Mucosa of gallbladder (tissue), 1 donor: Measurements from ENCODE around the gene PHOSPHO1. TPM values are rescaled to one million over a fixed set of nuclear protein-coding genes. Genes with fewer than 3 reads are reported as not detected.

Source experiments
- DNase-seq: peaks from one replicate; pipeline ENCODE4 v3.0.0-alpha.2; 2020; ENCODE audit warnings: low spot score
- total RNA-seq: library from RNA; stranded (reverse); gene quantifications from one replicate; pipeline ENCODE4 v1.2.1, GENCODE V29; 2021
- donor health status: DM: no; HTN: no; CAD: no.

PHOSPHO1 gene
- total RNA-seq, 1 donor from 2014 or later = 0.23 TPM

DNA sequence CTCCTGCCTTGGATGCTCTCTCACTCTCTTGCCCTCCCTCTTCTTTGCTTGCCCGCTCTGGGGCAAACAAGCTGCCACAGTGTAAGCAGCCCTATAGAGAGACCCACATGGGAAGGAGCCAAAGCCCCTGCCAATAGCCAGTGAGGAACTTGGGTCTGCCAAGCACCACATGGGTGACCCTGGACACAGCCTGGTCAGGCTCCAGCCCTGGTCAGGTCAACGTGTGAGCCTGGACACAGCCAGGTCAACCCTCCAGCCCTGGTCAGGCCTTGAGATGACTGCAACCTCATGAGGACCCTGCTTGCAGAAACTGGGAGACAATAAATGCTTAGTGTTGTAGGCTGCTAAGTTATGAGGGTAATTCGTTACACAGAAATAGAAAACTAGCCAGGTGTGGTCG, 14.3 kb upstream of the PHOSPHO1 start:
- DNase-seq = no peak

DNA sequence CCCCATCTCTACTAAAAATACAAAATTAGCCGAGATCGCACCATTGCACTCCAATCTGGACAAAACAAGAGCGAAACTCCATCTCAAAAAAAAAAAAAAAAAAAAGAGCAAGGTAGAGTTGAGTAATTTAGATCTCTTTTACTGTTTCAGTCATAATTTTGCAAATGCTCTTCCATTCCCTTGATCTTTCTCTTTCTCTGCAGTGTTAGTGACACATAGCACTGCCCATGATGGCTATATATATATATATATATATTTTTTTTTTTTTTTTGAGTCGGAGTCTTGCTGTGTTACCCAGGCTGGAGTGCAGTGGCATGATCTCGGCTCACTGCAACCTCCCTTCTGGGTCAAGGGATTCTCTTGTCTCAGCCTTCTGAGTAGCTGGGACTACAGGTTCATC, 12.2 kb upstream of the PHOSPHO1 start:
- no peak for DNase-seq

DNA sequence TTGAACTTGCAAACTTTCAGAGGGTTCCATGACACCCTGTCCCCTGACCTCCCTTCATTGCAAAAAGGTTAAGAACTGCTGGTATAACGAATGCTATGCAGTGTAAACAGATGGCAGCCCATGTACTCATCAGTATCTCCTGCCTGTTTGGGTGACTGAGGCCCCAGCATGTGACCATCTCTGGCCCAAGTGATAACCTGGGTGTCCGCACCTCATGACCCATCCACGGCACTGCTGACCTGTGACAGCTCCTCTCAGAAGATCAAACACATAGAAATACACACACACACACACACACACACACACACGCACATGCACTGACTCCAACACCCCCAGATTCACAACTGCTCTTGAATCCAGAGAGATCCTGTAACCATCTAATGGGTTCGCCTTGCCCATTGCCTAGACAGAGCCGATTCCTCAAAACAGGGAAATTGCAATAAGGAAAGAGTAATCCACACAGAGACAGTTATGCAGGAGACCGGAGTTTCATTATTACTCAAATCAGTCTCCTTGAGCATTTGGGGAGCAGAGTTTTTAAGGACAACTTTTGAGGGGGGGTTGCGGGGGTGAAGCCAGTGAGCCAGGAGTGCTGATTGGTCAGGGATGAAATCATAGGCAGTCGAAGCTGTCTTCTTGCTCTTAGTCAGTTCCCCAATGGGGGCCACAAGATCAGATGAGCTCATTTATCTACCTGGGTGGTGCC, 11.3 kb upstream of the PHOSPHO1 start:
- no peak for DNase-seq

DNA sequence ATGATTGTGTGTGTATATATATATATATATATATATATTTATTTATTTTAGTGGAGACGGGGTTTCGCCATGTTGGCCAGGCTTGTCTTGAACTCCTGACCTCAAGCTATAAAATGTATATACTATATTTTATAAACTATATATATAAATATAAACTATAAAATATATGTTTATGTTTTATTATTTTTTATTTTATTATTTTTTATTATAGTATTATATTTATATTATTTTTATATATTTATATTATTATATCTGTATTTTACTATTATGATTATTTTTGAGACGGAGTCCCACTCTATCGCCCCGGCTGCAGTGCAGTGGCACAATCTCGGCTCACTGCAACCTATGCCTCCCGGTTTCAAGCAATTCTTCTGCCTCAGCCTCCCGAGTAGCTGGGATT, 10.5 kb upstream of the PHOSPHO1 start:
- no peak for DNase-seq

DNA sequence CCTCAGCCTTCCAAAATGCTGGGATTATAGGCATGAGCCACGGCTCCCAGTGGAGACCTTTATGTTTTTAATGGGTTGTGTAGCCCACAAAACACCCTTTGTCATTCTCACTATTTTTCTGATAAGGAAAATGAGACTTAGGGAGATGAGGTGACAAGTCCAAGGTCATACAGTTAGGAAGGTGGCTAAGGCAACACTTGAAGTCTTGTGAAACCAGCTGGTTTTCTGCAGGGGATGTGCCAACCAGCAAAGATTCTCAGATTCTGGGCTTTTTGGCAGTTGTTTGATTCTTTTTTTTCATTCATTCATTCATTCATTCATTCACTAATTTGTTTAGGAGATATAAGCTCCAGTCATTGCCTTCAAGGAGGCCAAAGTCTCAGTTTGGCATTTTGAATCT, 10.0 kb upstream of the PHOSPHO1 start:
- no peak for DNase-seq

DNA sequence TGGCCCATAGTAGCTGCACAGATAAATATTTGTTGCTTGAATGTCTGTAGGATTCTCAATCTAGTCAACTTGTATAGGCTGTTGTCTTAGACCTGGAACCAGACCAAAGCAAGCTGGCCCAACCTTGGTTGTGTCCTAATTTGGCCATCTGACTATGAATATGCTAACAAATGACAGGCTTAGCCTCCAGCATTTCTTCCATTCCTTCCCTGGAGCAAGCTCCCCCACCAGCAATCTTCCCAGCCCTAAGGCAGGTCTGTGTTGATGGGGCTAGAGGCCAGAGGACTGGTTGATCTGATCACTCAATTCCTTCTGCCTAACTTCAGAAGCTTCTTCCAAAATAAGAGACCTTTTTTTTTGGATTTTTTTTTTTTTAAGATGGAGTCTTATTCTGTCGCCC, 9.4 kb upstream of the PHOSPHO1 start:
- DNase-seq = no peak

DNA sequence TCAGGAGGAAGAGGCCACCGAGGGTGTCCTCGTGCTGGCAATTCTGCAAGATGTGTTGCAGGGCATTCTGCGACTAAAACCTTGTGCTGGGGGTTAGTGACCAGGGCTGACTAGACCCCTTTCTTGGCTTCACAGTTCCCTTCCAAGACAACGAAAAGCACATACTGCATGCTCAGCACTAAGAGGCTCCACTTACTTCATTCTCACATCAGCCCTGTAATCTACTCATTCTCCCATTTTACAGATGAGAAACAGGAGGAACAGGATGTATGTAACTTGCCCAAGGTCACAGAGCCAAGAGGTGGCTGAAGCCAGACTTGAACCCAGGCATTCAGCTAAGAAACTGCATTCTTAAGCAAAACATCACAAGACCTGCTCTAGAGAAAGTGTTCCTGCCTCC, 5.3 kb upstream of the PHOSPHO1 start:
- DNase-seq = no peak

DNA sequence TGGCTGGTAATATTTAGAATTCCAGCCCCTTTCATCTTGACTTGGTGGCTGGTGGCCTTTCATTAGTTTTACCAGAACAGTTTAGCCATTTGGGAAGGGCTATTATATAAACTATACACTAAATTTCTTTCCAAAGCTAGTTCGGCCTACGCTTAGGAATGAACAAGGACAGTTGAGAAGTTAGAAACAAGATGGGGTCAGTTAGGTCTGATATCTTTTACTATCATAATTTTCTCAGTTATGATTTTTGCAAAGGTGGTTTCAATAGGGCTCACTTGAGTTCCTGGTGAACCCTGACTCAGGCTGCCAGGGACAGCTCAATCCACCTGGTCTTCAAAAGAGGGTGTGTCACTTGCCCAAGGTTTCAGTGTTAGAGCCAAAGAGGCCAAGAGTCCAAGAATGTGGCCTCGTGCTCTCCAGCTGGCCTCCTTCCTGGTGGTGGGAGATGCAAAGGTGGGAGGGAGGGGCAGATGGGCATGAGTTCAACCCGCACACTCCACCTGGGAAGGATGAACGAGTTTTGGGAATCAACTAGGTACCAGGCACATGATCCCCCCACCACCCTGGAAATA, 4.0 kb upstream of the PHOSPHO1 start:
- no peak for DNase-seq

DNA sequence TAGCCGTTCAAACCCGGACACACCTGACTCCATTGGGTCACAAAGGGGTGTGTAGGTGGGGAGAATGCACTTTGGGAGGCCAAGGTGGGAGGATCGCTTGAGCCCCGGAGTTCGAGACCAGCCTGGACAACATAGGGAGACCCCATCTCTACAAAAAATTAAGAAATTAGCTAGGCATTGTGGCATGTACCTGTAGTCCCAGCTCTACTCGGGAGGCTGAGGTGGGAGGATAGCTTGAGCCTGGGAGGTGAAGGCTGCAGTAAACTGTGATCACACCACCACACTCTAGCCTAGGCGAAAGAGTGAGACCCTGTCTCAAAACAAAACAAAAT, 942 bp upstream of the PHOSPHO1 start:
- no peak for DNase-seq

DNA sequence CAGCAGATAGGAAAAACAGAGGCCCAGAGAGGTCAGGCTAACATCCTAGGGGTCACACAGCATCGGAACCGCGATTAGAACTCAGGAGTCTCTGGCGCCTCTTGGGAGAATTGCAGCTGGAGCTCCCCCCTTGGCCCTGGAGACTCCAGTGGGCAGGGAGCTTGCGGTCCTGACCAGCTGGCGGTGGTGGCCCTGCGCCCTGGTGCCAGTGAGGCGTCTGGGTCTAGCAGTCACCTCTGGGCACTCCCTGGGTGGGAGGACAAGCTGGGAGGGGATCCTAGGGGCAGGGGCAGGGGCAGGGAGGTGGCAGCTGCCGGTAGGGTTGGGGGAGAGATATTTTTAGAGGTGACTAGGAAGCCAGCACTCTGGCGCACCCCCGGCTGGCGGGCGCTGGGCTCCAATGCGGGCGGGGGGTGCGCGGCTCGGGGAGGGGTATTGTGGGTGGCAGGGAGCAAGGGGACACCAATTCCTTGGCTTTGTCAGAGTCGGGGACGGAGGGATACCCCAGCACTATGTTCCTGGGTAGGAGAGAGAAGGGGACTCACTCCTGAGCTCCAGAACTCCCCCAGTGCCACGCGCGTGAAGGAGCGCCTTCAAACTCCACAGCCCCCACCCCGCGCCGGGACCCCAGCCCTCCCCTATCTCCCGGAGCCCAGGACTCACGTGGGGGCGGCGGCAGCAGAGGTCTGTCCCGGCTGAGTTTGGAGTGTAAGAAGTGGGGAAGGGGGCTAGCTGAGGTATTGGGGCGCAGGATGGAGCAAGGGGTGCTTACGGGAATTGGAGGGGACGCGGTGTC, 584 bp downstream of the PHOSPHO1 start:
- no peak for DNase-seq

DNA sequence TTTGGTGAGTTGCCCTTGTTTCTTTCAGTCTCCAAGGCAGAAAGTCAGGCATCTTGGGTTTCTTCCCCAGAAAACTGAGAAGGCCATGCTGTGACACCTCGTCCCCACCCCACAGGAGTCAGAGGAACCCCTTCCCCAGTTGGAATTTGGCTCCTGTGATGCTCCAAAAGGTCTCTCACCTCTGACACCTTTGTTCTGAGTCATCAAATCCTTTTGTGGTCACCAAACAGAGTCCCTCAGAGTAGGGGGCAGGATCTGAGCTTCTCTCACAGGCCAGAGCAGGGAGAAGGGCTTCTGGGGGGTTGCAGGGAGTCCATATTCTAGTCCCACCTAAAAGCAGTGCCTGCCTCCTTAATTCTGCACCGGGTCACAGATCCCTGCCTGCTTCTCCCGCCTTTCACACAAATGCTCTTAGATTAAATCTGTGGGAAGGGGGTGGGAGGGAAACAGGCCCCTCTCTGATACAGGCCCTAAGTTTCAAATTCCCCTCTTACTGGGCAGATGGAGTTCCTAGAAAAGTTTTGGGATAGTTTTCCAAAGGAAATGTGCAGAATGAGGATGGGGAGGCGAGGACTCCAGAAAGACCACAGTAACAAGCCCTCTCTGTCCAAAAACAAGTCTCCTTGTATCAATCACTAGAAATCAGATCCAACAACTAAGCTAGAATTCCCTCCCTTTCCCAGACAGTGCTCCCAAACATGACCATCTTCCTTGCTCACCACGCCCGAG, 1.3 kb downstream of the PHOSPHO1 start:
- no peak for DNase-seq

DNA sequence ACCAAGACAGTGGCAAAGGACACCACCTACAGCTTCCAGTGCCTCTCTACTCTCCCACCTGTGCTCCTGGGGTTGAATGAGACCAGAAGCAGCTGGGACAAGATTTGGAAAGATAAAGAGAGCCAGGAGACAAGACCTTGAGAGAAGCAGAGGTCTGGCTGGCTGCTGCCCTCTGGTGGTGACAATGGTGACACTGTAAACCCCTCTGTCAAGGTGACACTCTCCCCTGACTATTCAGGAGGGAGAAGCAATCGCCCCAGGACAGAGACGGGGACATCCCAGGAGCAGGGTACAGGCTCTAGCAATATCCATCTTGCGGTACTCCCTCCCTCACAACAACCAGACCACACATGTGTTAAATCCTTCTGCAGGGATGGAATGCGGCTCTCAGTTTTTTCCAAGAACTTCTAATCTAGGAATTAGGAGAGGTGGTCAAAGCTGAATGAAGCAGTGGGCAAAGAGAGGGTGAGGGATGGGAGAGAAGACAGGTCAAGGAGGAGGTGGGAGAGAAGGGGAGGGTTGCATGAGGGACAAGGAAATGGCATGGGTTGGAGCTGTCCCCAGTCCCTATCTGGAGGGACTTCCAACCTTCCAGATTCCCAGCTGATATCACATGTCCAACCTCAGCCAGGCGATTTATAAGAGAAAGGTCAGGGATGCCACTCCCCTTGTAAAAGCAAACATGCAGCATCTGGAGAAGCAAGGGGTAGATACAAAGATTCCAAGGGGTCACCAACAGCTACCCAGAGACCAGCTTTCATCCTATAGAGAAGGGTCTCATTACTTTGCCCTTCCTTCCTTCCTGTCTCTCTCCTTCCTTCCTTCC, 2.9 kb downstream of the PHOSPHO1 start:
- peak; percentile 74 for DNase-seq

DNA sequence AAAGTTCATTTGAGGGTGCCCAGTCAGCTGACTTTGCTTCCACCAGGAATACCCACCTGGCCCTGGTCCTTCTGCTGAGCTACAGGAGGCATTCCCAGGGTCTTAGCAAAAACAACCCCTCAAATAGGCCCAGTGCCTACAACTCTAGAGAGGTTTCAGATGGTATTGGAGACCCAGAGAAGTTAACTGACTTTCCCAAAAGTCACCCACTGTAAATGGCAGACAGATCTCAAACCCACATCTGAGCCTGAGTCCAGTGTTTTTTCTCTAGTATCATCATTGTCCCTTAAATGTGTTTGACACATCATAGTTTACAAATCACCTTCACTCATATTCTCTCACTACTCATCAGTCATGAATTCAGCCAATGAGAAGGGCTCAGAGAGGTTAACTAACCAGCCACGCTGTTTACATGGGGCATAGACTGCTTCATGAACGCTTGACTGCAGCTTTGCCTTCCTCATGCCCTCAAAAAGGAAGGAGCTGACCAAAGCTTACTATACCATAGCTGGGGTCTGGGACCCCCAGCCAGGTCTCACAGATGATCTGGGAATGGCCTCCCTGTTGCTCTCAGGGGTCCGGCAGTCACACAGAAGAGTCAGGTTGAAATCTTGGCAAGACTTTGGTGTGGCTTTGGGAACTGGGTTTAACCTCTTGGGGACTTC, 3.7 kb downstream of the PHOSPHO1 start:
- DNase-seq = no peak

DNA sequence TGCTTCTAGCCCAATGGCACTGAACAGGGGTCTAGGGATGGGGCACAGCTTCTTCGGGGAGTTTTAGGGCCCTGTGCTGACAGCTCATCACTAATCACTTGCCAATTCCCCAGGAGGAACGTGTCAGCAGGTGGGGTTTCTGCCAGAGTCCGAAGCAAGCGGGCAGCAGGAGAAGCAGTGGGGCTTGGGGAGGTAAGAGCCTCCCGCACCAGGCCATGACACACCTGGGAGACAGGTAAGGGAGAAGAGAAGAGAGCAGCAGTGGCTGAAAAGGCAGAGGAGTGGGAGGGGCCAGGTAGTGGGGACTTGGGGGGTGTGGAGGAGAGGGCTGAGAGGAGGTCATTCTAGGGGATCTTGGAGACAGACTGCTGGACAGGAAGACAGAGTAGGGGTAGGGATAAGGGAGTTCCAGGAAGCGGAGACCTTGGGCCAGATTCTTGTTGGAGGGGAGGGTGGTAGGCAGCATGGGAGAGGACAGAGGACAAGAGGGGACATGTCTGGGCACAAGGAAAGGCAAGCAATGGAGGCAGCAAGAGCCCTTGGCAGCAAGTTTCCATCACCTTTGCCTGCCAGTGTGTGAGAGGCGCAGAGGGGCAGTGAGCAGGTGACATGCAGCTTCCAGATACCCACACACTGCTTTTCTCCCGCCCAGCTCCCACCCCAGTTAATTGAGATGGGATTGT, 4.9 kb downstream of the PHOSPHO1 start:
- no peak for DNase-seq

DNA sequence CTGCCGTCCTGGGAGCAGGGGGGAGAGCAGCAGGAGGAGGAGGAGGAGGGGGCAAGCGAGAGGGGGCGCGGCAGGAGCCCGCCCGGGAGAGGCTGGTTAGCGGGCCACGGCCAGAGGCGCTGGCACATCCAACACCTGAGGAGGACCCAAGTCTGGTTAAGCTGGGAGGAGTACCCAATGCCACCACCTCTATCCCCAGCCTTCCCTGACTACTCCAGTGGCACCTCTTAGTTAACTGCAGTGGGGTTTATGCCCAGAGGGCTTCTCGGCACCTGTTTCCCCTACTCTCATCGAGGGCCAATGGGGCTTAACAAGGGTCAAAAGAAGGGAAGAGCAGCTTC, 5.6 kb downstream of the PHOSPHO1 start:
- DNase-seq = no peak

DNA sequence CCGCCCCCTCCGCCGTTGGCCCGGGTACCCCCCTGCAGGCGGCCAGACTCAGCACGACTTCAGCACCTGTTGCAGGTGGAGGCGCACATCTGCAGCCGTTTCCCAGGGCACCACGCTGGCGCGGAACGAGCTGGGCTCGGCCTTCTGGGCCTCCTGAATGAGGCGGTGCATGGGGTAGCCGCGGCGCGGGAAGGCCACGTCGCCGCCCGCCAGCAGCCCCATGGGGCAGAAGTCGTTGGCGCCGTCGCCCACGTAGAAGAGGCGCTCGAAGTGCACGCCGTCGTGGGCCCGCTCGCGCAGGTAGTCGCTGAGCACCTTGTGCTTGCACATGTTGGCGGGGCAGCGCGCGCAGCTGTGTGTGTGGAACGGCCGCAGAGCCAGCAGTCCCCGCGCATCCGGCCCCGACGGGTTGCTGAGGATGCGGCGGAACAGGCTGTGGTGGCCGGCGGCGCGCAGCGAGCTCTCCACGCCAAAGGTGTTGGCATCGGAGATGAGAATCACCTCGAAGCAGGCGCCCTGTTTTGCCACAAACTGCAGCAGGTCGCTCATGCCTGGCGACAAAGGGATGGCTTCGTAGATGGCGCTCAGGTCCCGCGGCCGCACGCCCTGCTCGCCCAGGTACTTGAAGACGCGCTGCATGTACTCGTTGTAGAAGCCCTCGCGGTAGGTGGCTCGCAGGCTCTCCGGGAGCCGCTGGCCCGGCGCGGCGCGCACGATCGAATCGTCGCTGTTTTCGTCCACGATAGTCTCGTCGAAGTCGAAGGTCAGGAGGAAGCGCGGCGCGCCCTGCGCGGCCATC, 6.2 kb downstream of the PHOSPHO1 start:
- no peak for DNase-seq

DNA sequence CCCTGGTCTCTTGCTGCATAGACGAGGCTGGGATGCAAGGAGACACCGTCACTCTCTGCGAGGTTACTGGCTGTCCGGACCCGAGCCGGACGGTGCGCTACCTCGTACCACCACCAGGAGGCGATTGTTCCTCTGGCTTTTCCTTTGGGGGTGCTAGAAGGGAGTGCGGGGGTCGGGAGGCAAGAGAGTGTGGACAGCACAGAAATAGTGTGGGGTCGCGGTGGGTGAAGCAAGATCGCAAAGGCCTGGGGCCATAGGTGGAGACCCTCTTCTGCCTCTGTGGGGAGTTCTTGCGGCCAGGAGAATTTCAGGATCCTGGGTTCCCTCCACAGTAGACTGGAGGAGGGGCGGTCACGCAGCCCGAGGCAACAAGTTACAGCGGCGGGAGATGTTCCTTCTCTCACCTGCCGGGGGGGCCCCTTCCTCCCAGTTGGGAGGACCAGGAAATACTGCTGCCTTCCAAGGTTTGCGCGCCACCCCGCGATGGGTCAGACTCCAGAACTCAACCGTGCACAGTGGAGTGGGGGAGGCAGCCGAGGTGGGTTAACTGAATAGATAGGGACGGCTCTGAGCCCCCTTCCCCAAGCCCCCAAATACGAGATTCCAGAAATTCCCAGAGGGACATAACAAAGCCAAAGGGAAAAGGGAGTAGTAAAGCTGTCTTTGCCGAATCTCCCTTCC, 6.9 kb downstream of the PHOSPHO1 start:
- no peak for DNase-seq

DNA sequence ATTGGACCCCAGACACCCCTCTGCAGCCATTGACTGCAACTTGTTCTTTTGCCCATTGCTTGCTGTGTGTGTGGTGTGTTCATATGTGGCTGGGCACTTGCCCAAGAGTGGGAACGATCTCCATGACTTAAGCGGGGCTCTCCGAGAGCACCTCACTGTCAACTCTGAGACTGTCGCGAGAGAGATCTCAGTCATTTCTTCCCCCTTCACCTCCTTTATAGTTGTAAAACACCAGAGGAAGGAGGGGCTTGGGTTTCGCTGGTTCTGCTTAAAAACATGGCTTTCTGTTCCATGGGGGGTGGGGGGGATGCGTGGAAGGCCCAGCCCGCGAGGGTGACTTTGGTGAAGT, 7.4 kb downstream of the PHOSPHO1 start:
- no peak for DNase-seq

DNA sequence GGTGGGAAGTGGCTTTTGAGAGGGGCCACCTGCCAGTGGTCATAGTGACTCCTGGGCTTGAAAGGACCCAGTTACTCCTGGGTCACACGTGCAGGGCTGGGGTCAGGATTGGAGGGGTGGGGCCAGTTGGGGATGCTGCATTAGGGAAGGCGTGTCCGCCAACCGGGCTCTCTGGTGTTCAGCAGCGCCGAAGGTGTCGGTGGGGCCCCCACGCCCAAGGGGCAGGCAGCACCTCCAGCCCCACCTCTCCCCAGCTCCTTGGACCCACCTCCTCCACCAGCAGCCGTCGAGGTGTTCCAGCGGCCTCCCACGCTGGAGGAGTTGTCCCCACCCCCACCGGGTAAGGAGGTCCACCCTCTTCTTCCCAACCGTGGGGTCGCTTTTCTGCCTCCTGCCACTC, 10.6 kb downstream of the PHOSPHO1 start:
- no peak for DNase-seq
